Right ventricle myocardium superior (tissue), 1 donor: ENCODE measurements around the gene TMEM213. TPM values are rescaled to one million over a fixed set of nuclear protein-coding genes. Genes with fewer than 3 reads are reported as not detected.

ENCODE experiments used
- ATAC-seq: fragments of 200-7000 bp; cut with Tn5 transposase; one replicate; pipeline ENCODE4 v1.9.1; 2020; ENCODE audit warnings: mild to moderate bottlenecking; ENCODE audit not compliant: poor library complexity
- DNase-seq: peaks from one replicate; pipeline ENCODE4 v3.0.0-alpha.2; 2020
- intact Hi-C: fragments of 100-400 bp; cut with DNase I; formaldehyde crosslinking; loops from one replicate; pipeline ENCODE4 v1.11.2; 2022
- total RNA-seq: library from RNA; stranded (reverse); fragmentation: NEBNext Ultra II Directional; extraction: Animal tissue kit (Norgen Biotek cat#: 25700); gene quantifications from one replicate; pipeline ENCODE4 v1.2.1, GENCODE V29; 2021
- donor health status: DM: no; HTN: yes; CAD: no; lungs with severe emphysema.

The TMEM213 gene
- total RNA-seq, 1 donor from 2014 or later: not detected

DNA sequence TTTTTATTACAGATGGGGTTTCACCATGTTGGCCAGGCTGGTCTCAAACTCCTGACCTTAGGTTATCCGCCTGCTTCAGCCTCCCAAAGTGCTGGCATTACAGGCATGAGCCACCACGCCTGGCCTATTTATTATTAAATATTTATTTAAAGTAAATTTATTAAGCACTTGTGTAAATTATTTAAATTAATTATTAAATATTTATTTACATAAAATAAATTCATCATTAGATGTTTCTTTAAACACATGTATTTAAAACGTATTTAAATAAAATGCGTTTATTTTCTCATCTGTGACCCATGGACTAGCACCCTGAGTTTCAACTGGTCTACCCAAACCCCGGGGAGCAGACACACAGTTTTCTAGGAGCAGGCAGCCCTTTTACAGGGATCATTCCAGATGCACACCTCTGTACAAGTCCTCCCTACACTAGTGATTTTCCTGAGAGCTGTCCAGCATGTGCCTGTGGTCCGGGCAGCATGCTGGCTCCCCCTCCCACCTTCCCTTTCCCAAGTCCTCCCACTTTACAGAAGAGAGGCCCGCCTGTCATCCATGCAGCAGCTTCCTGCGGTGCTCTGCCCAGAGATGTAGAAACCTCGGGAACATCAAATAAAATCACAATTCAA lies 89.4 kb downstream of the TMEM213 start:
- intact Hi-C loops: loop anchor here (5.0 kb wide), 1 partner anchor 95 kb away; the partner anchor contains the start of gene KIAA1549
- DNase-seq: no peak
- ATAC-seq: no peak

Other genes starting within 250 kb of the TMEM213 start
- not detected for gene SVOPL, start 96.6 kb upstream of the TMEM213 start, total RNA-seq
- gene ATP6V0A4, start 202 bp downstream of the TMEM213 start, total RNA-seq: not detected
- gene KIAA1549, start 183.4 kb downstream of the TMEM213 start, total RNA-seq: 2.1 TPM
- gene ZC3HAV1L, start 238.0 kb downstream of the TMEM213 start, total RNA-seq: 2.9 TPM